ENCODE measurements around the gene SKIC2.

GRCh38 chr6:31967926-31968320, 8.9 kb downstream of the SKIC2 start:
- TF ChIP-seq CTCF (IDR thresholded peaks at IDR 0.05 in 2 of 3, conservative IDR thresholded peaks at IDR 0.05 in 1 of 3; ENCODE audit: borderline replicate concordance in 1 of 3, insufficient read depth in 1 of 3, low read depth in 2 of 3, low read length in 2 of 3) (no peak), SRF (IDR thresholded peaks at IDR 0.05; ENCODE audit: low read depth) (no peak), ATF3 (IDR thresholded peaks at IDR 0.05) (no peak), ZNF274 (IDR thresholded peaks at IDR 0.05; ENCODE audit: low read depth, low read length) (no peak)

All from HCT116 (cell line).